ENCODE data around the gene ASB3.

DNA sequence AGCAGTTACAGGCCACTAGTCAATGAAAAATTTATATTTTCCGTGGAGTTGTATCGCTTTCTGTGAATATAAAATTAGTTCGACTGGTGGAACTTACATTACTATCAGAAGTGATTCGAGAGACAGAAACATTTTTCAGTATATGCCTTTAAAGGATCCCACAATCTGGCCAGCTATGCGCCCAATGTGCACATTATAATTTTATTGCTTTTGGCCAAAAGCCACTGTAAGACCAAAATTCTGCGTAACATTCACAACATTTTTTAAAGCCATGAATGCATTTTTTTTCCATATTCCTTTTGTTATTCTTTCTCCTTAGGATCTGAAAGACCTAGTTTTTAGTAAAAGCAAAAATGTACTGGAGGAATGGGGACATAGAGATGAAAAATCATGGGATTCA is 150.2 kb downstream of the ASB3 start:
- TF ChIP-seq TAF1 (IDR thresholded peaks at IDR 0.05; ENCODE audit: borderline replicate concordance, insufficient read depth, low read length) (no peak), POLR2AphosphoS5 (IDR thresholded peaks at IDR 0.05; ENCODE audit: low read depth, low read length) (no peak), SIN3A (IDR thresholded peaks at IDR 0.05; ENCODE audit: borderline replicate concordance, insufficient read depth, low read length) (no peak)
- TF ChIP-seq, protein P1, sequence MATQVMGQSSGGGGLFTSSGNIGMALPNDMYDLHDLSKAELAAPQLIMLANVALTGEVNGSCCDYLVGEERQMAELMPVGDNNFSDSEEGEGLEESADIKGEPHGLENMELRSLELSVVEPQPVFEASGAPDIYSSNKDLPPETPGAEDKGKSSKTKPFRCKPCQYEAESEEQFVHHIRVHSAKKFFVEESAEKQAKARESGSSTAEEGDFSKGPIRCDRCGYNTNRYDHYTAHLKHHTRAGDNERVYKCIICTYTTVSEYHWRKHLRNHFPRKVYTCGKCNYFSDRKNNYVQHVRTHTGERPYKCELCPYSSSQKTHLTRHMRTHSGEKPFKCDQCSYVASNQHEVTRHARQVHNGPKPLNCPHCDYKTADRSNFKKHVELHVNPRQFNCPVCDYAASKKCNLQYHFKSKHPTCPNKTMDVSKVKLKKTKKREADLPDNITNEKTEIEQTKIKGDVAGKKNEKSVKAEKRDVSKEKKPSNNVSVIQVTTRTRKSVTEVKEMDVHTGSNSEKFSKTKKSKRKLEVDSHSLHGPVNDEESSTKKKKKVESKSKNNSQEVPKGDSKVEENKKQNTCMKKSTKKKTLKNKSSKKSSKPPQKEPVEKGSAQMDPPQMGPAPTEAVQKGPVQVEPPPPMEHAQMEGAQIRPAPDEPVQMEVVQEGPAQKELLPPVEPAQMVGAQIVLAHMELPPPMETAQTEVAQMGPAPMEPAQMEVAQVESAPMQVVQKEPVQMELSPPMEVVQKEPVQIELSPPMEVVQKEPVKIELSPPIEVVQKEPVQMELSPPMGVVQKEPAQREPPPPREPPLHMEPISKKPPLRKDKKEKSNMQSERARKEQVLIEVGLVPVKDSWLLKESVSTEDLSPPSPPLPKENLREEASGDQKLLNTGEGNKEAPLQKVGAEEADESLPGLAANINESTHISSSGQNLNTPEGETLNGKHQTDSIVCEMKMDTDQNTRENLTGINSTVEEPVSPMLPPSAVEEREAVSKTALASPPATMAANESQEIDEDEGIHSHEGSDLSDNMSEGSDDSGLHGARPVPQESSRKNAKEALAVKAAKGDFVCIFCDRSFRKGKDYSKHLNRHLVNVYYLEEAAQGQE (IDR thresholded peaks at IDR 0.05; ENCODE audit: insufficient read depth in 1 of 2, low read depth in 2 of 2, low read length in 2 of 2) = no peak

Measured in PFSK-1 (cell line).